Bone marrow (tissue), 2 donors: ENCODE measurements around the gene WDR27.
A peak's percentile ranks its signal among the peaks of the same experiment; 100 is the strongest.
"Not testable (repeated sequence)": the region's sequence is repeated elsewhere in the genome, so short reads cannot be mapped to it uniquely, and the experiment has no call there.

Experiments used
- DNase-seq, 2 donors: peaks; one replicate each; lab custom pipeline; 2025; lab: John Stamatoyannopoulos, UW

The WDR27 gene

DNA sequence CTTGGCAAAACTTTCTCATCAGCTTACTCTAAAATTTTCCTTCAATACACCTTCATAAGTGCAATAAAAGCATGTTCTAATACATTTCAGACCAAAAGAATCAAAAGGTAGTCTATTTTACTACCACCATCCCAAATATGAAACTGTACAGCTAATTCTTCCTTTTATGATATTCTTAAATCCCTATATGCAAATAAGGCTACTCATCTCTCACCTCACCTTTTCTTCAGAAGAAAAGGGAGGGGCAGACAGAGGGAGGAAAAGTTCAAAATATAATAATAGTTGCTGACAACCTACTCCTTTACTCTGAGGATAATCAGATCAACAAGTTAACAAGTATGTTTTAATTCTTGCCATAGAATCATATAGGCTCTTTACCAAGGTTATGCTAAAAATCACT is 7.5 kb upstream of the WDR27 start:
- DNase-seq: no peak

DNA sequence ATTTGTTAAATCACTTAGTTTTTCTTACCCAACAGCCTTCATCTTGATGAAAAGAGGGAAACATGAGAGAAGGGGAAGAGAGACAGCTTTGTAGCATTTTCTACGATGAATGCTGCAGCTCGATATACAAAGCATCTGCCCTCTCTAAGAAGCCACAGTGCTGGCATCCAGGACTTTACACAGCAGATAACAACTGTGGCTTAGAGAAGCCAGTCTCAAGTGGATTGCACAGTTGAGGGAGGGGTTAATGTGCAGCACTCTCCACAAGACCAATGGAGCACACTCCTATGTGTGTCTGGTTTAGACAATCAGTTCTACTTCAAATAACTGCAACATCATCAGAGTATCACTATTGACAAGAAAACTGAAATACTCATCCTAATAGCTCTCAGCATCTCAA is 5.9 kb upstream of the WDR27 start:
- DNase-seq: no peak

DNA sequence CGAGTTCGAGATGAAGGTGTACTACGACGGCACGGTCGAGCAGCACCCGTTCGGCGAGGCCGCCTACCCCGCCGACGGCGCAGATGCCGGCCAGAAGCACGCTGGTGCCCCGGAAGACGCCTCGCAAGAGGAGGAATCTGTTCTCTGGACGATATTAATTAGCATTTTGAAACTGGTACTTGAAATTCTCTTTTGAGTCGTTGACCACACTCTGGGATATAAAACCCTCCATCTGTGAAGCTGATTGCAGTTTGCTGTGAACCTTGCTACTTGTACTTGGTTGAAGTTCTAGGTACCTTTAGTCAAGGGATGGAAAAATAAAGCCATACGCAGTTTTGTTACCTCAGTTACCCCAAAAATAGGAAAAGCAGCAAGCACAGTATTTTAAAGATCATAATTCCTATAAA is 1.0 kb upstream of the WDR27 start:
- no peak for DNase-seq

DNA sequence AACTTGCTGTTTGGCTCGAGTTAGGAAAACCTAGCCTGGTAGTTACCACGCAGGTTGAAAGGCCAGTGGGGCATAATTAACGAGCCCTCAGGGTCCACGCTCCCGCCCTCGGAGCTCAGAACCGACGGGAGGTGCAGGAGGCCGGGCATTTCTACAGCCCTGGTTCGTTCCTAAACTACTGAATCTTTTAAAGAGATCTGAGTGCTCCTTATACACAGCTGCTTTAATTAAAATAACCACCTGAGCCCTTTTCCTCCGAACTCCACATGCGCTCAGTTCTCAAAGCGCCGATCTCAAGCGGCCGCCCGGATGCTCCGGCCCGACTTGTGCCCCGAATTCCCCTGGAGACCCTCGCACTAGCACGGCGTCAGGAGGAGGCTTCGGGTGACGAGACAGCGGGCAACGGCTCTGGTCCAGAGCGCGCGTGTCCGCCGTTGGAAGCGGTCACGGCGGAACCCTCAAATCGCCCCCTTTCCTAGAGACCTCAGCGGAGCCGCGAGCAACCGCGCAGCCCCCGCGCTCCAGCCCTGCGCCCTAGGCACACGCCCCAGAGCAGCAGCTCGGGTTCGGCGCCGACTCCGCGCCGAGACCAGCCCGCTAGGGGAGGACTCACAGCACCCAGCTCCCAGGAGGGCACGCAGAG is 397 bp downstream of the WDR27 start:
- DNase-seq: no peak

DNA sequence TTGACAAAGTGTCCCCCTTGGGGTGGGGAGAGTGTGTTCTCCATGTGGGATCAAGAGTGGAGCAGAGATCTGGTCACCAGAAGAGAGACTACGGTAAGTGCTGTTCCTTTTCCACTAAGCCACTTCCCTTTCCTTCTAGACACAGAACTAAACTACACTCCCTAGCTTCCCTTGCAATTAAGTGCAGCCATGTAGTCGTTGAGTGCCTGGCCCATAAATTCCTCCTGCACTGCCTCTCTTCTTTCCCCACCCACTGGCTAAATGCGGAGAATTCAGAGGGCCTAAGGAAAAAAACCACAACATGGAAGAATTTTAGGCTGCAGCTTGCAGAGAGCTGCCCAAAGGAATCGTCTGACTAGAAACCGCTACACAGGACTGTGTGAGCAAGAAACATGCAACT is 1.5 kb downstream of the WDR27 start:
- peak in 1 of 2 donors; percentile 4 for DNase-seq

DNA sequence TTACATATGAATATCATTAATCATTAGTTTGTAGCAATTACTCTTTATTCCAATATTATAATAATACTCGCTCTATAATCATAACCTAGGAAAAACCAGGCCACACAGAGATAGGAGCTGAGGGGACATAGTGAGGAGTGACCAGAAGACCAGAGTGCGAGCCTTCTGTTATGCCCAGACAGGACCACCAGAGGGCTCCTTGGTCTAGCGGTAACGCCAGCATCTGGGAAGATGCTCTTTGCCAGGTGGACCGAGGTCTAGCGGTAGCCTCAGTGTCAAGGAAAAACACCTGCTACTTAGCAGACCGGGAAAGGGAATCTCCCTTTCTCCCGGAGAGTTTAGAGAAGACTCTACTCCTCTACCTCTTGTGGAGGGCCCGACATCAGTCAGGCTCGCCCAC is 4.7 kb downstream of the WDR27 start:
- DNase-seq: not testable (repeated sequence)

DNA sequence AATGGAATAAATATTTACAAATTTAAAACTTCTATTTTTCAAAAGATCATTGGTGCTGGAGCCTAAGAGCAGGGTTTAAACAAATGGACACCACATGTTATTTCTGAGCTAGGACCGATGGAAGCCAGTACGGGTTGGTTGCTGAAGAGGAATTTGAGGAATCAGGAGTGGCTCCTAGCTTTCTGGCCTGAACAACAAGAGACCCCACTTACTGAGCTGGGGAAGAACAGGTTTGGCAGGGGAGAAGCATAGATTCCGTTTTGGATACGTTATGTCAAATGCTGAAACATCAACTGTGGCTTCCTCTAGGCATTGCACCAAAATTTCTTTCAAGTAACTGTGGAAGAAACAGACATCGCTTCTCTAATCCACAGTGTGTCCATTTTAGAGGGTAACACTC is 6.7 kb downstream of the WDR27 start:
- no peak for DNase-seq

DNA sequence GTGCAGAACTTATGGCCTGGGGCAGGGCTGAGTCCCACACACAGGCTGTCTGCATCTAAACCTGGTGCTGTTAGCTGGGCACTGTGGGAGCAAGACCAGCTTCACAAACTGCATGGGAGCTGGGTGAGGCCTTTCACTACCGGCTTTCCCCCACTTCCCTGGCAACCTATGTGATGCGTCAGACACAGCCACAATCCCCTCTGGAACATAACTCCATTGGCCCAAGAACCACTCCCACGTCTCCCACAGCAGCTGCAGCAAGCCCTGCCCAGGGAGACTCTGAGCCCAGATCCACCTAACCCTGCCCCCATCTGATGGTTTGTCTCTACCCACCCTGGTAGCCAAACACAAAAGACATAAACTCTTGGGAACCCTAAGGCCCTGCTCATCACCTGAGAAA is 9.3 kb downstream of the WDR27 start:
- DNase-seq: no peak

DNA sequence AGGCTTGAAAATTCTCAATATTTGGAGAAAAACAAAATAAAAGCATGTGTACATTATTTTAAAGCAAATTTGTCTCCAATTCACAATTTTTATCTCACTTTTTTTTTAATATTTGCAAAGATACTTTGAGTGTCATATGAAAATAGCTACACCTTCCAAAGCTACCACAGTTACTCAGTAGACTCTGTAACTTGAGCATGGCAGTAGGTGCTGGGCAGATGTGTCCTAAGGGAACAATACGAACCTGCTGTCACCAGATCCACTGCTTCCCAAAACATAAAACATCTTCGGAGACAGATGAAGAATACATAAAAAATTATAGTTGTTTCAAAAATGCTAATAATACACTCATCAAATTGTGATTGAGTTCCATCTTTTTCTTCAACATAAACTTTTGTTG is 10.6 kb downstream of the WDR27 start:
- DNase-seq: no peak

DNA sequence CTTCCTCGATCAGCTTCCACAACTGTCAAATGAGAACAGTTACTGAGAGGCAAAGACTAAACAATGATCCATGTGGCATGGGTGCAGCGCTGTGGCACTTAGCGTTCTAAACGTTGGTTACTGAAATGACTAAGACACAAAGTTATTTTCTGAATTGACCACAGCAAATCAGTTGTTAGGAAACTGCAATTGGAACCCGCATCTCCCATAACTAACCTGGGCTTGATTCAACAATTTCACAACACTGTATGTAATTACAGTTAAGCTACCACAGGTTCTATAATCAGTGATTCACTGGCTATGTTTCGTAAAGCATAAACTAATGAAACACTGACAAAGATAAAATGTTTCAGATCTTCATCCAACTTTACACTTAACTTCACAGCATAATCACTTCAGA is 12.5 kb downstream of the WDR27 start:
- no peak for DNase-seq

DNA sequence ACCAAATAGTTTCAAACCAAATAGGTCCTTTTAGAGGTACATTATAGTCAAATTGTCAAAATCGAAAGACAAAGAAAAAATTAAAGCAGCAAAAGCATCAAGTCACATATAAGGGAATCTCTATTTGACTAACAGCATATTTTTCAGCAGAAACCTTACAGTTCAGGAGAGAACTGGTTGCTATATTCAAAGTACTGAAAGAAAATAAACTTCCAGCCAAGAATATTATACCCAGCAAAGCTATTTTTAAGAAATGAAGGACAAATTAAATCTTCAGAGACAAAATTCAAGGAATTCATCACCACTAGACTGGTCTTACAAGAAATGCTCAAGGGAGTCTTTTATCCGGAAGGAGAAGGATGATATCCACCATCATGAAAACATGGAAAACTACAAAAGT is 16.0 kb downstream of the WDR27 start:
- DNase-seq: no peak

DNA sequence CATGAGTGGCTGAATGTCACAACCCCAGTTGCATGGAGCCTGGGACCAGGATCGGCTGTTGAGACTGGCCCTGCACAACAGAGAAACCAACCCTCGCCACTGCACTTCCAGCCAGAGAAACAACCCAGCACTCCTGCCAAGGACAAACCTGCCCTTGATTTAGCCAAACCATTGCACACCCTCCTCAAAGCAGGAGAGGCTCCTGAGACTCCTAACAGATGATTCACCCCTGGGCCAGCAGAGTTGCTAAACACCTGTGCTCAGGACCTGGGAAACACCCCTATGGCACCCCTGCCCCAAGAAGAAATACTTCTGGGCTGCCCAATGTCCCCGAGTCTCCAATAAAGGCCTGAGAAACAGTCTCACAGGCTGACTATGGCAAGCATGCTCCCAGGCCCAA is 17.8 kb downstream of the WDR27 start:
- no peak for DNase-seq

DNA sequence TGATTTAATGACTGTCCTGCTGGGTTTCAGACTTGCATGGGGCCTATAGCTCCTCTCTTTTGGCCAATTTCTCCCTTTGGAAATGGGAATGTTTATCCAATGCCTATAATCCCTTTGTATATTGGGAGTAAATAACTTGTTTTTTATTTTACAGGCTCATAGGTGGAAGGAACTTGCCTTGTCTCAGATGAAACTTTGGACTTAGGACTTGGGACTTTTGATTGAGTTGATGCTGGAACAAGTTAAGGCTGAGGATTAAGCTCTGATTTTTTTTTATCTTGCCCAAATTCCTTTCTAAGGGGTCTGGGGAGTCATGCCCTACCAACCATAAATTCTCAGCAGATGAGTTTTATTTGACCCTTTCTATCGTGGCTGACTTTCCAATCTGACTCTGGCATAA is 23.5 kb downstream of the WDR27 start:
- no peak for DNase-seq

DNA sequence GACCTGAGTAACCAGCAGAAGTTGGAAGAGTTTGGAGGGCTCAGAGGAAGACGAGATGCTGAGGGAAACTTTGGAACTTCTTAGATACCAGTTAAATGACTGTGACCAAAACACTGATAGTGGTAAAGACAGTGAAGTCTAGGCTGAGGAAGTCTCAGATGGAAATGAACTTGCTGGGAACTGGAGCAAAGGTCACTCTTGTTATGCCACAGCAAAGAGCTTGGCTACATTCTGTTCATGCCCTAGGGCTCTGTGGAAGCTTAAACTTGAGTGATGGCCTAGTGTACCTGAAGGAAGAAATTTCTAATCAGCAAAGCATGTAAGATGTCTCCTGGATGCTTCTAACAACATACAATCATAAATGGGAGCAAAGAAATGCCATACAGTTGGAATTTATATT is 24.7 kb downstream of the WDR27 start:
- no peak for DNase-seq

DNA sequence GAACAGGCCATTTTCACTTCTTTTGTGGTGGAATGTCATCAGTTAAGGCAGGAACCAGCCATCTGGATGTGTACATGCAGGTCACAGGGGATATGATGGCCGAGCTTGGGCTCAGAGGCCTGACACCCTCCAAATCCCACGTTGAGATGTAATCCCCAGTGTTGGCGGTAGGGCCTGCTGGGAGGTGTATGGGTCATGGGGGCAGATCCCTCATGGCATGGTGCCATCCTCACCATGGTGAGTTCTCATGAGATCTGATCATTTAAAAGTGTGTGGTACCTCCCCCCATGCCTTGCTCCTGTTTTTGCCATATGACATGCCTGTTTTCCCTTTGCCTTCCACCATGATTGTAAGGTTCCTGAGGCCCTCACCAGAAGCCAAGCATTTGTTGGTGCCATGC is 26.8 kb downstream of the WDR27 start:
- no peak for DNase-seq

DNA sequence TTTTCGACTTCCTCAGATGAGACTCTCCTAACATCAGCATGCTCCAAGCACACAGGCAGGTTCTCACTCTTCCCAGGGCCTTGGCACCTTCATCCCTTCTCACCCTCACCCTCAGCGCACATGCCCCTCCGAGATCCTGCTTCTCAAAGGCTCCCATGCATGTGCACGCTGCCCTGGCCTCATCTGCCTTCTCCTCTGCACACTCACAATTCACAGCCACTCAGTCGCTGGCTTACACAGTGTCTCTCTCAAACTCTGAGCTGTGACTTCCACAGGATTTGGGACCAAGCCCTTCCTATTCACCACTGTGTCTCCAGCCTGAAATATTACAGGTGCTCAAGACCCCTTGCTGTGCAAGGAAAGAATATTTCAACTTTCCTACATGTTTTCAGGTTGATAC is 30.3 kb downstream of the WDR27 start:
- DNase-seq: no peak

DNA sequence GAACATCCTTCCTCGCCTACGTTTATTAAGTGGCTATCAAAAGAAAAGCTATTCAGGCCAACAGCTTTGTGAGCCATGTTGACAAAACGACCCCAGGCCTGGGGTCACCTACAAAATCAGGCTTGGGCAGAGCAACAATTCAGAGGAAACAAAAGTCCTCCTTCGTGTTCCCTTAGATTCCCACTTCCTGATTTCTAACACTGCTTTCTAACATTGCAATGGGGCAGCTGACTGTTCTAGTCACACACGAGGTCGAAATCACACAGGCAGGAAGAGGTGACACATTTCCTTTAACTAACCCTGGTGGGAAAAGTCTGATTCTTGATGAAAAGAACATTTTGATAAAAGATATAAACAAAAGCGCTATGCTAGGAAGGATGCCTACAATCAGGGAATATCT is 31.9 kb downstream of the WDR27 start:
- DNase-seq: peak in 1 of 2 donors; percentile 10

DNA sequence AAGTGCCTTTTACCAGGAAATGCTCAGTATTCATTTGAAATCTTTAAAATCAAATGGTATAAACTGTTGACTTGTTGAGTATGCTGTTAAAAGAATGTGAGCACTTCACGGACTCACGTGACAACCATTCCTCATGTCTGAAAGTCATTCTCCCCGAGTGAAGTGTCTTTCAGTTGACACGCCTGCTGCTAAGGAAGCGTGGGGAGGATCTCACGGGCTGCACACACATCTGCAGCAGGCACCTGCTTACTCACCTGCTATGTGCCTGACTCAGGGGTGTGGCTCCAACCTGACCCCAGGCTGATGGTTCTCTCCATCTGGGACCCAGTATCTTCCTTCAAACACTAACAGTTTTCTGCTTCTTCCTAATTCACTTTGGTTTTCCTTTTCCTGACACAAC is 32.7 kb downstream of the WDR27 start:
- no peak for DNase-seq

DNA sequence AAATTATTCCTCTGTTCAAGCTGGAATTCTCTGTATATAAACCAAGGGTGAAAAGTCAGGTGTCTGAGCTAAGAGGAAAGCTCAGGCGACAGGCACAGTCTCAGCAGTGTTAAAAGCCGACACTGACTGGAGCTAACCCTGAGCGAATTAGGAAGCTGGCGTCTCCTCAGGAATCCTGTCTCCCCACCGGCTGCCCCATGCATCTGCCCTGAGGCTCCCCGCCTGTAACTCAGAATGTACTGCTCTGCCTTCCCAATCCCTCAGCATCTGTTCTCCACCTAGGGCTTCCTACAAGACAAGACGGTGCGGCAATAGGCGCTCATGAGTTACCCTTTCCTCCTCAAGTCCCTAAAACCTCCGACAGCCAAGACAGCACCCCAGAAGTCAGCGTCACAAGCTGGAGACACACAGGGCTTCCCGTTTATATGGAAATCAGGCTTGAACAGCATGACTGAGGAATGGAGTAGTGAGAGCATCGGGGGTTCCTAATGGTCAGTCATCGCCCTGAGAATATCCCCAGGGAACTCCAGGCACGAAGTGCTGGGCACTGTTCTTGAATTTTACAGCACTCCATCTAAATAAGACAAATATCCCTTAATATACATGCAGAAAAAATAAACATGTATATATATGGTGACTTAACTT is 33.5 kb downstream of the WDR27 start:
- DNase-seq: no peak

DNA sequence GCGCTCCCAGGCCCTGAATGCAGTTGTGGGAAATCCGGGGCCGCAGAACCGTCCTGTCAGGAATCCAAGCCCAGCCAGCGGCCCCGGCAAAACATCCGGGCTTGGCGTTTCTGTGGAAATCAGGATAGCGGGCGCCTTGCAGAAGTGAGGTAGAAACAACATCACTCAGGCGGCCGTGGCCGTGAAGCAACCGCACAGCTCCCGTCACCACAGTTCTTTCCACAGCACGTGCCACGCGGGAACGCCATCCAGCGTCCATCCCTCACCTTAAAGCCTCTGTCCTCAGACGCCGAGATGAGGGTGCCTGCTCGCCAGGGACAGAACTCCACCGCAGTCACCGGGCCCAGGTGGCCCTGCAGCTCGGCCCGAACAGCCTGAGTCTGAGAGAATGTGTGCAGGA is 34.1 kb downstream of the WDR27 start:
- no peak for DNase-seq

DNA sequence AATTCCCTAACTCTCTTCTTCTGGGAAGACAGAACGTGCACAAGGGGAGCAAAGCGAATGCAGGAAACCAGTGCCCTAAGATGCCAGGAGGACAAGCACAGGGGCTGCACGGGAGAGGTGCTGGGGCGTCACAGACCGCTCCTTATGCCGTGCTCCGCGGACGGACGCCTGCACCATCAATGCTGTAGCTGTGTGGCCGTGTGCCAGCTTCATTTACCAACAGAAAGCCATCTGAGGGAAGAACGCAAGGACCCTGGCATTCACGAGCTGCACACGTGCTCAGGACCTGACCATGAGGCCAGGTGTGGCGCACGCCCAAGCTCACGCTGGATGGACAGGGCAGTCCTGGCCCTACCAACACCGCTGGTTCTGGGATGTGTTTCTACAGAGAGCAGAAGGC is 35.4 kb downstream of the WDR27 start:
- DNase-seq: no peak

DNA sequence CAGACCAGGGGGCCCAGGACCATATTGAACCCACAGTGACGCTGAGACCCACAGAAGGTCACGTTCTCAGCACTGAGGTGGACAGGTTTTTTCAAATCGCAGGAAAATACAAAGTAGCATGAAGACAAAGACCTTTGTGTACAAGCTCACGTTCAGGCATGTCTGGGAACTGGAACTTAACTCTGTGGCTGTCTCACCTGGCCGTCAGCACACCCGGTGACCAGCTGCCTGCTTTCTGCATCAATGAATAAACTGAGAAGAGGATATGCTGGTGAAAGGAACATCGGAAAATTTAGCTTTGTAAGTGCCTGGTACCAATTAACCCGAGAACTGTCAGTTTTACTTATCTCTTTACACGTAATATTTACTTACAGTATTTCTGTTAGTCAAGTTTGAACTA is 36.5 kb downstream of the WDR27 start:
- no peak for DNase-seq

DNA sequence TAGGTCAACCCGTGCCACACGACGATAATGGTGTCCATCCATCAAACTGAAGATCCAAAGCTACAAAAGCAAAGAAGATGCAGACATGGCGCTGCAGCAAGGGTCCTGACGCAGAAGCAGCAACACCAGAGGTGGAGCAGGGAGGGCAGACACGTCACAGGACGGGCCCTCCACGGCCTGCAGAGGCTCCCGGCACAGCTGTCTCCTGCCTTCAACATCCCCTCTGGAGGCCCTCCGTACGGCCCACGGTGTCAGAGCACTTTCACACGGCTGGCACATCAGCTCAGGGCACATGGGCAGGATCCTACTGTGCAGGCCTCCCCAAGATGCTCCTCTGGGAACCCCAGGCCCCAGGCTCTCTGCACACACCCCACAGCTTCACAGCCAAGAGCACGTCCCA is 37.6 kb downstream of the WDR27 start:
- DNase-seq: no peak

DNA sequence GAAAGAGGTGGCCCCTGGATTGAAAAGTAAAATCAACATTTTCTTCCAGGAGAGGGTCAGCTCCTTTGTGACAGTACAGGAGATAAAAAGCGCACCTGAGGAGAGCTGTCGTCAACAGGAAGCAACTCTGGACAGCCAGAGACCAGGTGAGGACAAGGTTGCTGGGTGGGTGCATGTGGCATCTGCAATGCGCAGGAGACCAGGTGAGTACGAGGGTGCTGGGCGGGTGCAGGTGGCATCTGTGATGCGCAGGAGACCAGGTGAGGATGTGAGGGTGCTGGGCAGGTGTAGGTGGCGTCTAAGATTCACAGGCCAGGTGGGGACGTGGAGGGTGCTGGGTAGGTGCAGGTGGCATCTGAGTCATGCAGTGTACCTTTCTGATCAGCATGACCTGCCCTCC is 38.4 kb downstream of the WDR27 start:
- DNase-seq: no peak
